Prostate gland (tissue), 2 donors: ENCODE measurements around the gene RPUSD1.

Source experiments
- CTCF ChIP-seq, 4 experiments: fragments of 200-600 bp in 2 of 4; fragments of 450-650 bp in 2 of 4; sonication (generic) in 2 of 4; IDR thresholded peaks; 1 replicate in 3 of 4; 2 replicates in 1 of 4; pipeline ENCODE4 v1.5.1; 2016 to 2019; ENCODE audit warnings: antibody characterized with exemption in 4 of 4, mild to moderate bottlenecking in 2 of 4, moderate library complexity in 2 of 4
- POLR2A ChIP-seq: fragments of 450-650 bp; IDR thresholded peaks from one replicate; pipeline ENCODE4 v1.6.1; 2016; ENCODE audit warnings: antibody characterized with exemption, mild to moderate bottlenecking
- POLR2AphosphoS5 ChIP-seq: sonication (generic); formaldehyde crosslinking; IDR thresholded peaks from one replicate; pipeline ENCODE4 v1.6.1; 2017; ENCODE audit warnings: antibody characterized with exemption

DNA sequence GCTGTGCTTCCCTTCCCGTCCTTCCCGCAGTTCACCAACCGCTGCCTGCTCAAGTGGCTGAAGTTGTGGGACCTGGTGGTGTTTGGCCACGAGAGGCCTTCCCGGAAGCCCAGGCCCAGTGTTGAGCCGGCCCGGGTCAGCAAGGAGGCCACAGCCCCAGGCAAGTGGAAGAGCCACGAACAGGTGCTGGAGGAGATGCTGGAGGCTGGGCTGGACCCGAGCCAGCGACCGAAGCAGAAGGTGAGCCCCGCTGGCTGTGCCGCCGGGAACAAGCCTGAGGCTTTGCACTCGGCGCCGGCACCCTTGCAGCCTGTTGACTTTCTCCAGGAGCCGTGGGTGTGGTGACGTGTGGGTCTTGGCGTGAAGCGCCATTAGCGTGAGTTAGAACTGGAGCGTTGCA lies 3.0 kb upstream of the RPUSD1 start:
- no peak for TF ChIP-seq CTCF (IDR thresholded peaks at IDR 0.05)
- TF ChIP-seq POLR2AphosphoS5: no peak
- TF ChIP-seq POLR2A: no peak
